ENCODE data around the gene ZNF407. TPM values are rescaled to one million over a fixed set of nuclear protein-coding genes. Genes with fewer than 3 reads are reported as not detected.
A peak's percentile ranks its signal among the peaks of the same experiment; 100 is the strongest.

Gene ZNF407
- total RNA-seq, 1 donor from 2014 or later = 14.7 TPM

DNA sequence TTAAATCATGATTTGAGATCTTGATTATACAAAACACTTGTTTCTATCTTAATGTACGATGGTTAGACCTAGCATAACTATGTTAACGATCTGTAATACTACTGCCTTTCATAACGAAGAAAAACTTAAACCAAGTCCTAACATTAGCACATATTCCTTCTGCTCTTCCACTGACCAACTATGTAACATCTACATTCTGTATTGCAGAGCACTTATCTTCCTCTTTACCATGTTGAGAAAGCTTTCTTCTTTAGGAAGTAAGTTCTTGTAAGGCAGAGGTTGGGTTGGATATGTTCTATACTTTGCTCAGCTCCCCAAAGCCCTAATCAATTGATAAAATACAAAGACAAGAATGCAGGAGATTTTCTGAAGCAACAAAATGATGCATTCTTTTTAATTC, 7.9 kb upstream of the ZNF407 start:
- no peaks in the 10 kb centered on the region for H3K9me3 Mint-ChIP-seq
- TF ChIP-seq, protein P1, sequence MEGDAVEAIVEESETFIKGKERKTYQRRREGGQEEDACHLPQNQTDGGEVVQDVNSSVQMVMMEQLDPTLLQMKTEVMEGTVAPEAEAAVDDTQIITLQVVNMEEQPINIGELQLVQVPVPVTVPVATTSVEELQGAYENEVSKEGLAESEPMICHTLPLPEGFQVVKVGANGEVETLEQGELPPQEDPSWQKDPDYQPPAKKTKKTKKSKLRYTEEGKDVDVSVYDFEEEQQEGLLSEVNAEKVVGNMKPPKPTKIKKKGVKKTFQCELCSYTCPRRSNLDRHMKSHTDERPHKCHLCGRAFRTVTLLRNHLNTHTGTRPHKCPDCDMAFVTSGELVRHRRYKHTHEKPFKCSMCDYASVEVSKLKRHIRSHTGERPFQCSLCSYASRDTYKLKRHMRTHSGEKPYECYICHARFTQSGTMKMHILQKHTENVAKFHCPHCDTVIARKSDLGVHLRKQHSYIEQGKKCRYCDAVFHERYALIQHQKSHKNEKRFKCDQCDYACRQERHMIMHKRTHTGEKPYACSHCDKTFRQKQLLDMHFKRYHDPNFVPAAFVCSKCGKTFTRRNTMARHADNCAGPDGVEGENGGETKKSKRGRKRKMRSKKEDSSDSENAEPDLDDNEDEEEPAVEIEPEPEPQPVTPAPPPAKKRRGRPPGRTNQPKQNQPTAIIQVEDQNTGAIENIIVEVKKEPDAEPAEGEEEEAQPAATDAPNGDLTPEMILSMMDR (conservative IDR thresholded peaks at IDR 0.05) = no peak
- DNase-seq (ENCODE audit: extremely low spot score, unreplicated experiment) = no peak
- peaks cover 34% of the 10 kb centered on the region for H3K27me3 Mint-ChIP-seq
- peaks cover 7% of the 10 kb centered on the region for H3K36me3 Mint-ChIP-seq
- no peak overlapping the region for H3K27ac Mint-ChIP-seq
- H3K4me1 Mint-ChIP-seq (ENCODE audit: unreplicated experiment) = peaks cover 3% of the 10 kb centered on the region
- H3K4me3 Mint-ChIP-seq = no peak overlapping the region

DNA sequence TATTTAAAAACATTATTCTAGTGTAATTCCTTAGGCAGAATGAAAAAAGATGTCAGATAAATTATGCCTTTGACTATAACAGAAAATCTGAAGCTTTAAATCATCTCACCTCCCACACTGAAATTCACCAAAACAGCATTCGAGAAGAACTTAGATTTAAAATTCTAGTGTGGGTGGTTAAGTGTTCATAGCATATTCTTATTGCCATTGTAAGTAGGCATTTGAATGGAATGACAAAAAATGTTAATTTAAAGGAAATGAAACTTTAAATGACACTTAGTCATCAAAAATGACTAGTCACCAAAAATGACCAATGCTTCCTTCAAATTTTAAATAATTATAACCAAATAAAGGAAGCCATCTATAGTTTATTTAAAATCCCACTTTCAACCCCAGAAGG, 7.0 kb upstream of the ZNF407 start:
- H3K4me3 Mint-ChIP-seq = no peak overlapping the region
- peaks cover 7% of the 10 kb centered on the region for H3K36me3 Mint-ChIP-seq
- TF ChIP-seq, protein P1 (conservative IDR thresholded peaks at IDR 0.05) = no peak
- H3K9me3 Mint-ChIP-seq = no peaks in the 10 kb centered on the region
- H3K4me1 Mint-ChIP-seq (ENCODE audit: unreplicated experiment) = peaks cover 12% of the 10 kb centered on the region
- no peak for DNase-seq (ENCODE audit: extremely low spot score, unreplicated experiment)
- H3K27ac Mint-ChIP-seq = no peak overlapping the region
- peaks cover 34% of the 10 kb centered on the region for H3K27me3 Mint-ChIP-seq

DNA sequence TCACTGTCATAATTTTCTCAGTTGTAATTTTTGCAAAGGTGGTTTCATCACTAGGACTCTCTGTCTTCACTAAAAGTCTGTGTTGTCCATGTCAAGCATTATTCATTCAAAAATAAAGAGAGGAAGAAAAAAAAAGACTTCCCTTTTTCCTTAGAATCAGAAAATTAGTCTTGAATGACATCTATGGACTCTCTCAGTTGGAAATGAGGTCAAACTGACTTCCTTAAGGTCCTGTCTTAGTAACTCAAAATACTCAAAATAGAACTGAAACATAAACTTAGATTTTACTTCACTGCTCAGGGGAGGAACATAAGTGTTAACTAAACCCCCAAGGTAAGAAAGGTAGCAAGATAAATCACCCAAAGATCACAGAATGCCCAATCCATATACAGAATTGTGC, 2.2 kb upstream of the ZNF407 start:
- no peaks in the 10 kb centered on the region for H3K9me3 Mint-ChIP-seq
- peak overlapping the region; percentile 73 for H3K27ac Mint-ChIP-seq
- peaks cover 11% of the 10 kb centered on the region for H3K36me3 Mint-ChIP-seq
- TF ChIP-seq, protein P1 (conservative IDR thresholded peaks at IDR 0.05) = no peak
- H3K4me1 Mint-ChIP-seq (ENCODE audit: unreplicated experiment) = peaks cover 20% of the 10 kb centered on the region
- H3K4me3 Mint-ChIP-seq = peak overlapping the region; percentile 81
- no peak for DNase-seq (ENCODE audit: extremely low spot score, unreplicated experiment)
- no peaks in the 10 kb centered on the region for H3K27me3 Mint-ChIP-seq

DNA sequence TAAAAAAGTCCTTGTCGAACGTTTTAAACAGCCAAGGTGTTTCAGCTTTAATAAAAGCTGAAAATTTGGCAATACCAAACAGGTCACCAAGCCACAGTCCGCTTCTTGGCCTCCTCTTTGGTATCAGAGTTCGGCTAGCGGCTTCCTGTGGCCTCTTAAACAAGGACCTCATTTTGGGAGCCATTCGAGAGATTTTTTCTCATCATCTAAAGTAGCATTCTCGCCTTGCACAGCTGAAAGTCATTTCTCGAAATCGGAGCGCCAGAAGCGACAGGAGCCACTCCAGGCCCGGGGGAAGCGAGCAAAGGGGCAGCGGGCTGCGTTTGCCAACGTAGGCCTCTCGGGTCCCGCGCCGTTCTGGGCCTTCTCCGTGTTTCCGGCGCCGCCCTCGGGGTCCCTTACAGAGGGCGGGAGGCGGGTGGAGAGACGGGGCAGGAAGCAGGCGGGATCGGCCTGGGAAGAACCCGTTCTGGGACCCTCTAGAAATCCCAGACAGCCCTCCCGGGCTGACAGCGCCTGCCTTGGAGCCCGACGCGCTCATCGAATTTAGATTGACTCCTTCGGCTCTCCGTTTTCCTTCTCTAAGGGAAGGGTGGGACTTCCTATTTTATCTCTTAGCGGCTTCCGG, 522 bp upstream of the ZNF407 start:
- TF ChIP-seq, protein P1 (conservative IDR thresholded peaks at IDR 0.05) = no peak
- Mint-ChIP-seq H3K4me3 (peak overlapping the region; percentile 96), H3K27me3 (no peaks in the 10 kb centered on the region), H3K9me3 (no peaks in the 10 kb centered on the region), H3K4me1 (ENCODE audit: unreplicated experiment) (peaks cover 20% of the 10 kb centered on the region), H3K27ac (peak overlapping the region; percentile 98), H3K36me3 (peaks cover 11% of the 10 kb centered on the region)
- peak; percentile 75 for DNase-seq (ENCODE audit: extremely low spot score, unreplicated experiment)

DNA sequence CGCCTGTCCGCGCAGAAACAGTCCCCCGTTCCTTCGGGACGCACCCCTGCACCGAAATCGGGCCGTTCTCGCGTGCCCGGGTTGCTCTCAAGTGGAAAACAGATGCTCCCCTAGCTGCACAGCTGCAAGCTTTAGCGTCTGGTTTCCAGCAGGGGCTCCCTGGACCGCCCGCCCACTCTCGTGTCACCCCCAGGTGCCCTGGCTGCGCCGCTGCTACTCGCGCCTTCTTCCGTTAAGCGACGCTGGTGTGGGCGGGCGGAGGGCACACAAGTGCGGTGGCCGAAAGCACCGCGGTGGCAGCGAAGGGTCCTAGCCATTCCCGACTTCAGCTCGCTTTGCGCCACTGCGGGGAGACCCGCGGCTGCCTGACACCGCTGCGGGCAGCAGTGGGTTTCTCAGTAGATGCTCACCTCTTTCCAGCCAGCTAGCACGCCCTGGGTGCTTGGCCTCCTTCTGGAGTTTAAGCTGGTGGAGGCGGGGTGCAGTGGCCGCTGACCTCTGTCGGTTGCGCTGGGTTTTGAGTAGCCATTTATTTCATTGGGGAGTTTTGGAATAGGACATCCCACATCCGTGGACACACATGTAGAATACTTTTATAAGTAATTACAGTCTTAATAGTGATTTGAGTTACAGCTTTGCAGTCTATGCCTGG, 806 bp downstream of the ZNF407 start:
- H3K9me3 Mint-ChIP-seq = no peaks in the 10 kb centered on the region
- peak overlapping the region; percentile 84 for H3K27ac Mint-ChIP-seq
- DNase-seq (ENCODE audit: extremely low spot score, unreplicated experiment) = peak; percentile 78
- TF ChIP-seq, protein P1 (conservative IDR thresholded peaks at IDR 0.05) = peak; percentile 34
- H3K4me3 Mint-ChIP-seq = peak overlapping the region; percentile 96
- peaks cover 24% of the 10 kb centered on the region for H3K4me1 Mint-ChIP-seq (ENCODE audit: unreplicated experiment)
- H3K27me3 Mint-ChIP-seq = no peaks in the 10 kb centered on the region
- H3K36me3 Mint-ChIP-seq = peaks cover 10% of the 10 kb centered on the region

Measured in type B pancreatic cell (in vitro differentiated cells).